Progenitor cell of endocrine pancreas (in vitro differentiated cells): Measurements from ENCODE around the gene IDI1. TPM values are rescaled to one million over a fixed set of nuclear protein-coding genes. Genes with fewer than 3 reads are reported as not detected.

ENCODE experiments used
- DNase-seq: peaks from one replicate; pipeline ENCODE4 v3.0.0; 2021; ENCODE audit warnings: low spot score; ENCODE audit not compliant: unreplicated experiment
- H3K27ac Mint-ChIP-seq: 2 replicates; pipeline ENCODE4 v1.8.0; 2021; ENCODE audit warnings: mild to moderate bottlenecking, moderate library complexity, mixed read lengths
- H3K27me3 Mint-ChIP-seq: 2 replicates; pipeline ENCODE4 v1.8.0; 2021; ENCODE audit warnings: mixed read lengths
- H3K36me3 Mint-ChIP-seq: 2 replicates; pipeline ENCODE4 v1.8.0; 2022; ENCODE audit warnings: mixed read lengths; ENCODE audit not compliant: insufficient read depth
- H3K4me1 Mint-ChIP-seq: 2 replicates; pipeline ENCODE4 v1.8.0; 2021; ENCODE audit warnings: low read depth, mixed read lengths
- H3K4me3 Mint-ChIP-seq: 2 replicates; pipeline ENCODE4 v1.8.0; 2021; ENCODE audit warnings: low read depth, mild to moderate bottlenecking, moderate library complexity, mixed read lengths
- H3K9me3 Mint-ChIP-seq: 2 replicates; pipeline ENCODE4 v1.8.0; 2021; ENCODE audit warnings: low read depth, mixed read lengths
- total RNA-seq: library from RNA; stranded (reverse); gene quantifications from 2 replicates; pipeline ENCODE4 v1.2.1, GENCODE V29; 2021
- TF ChIP-seq, protein P1 (sequence below): fragments of 200-600 bp; sonication (generic); IDR thresholded peaks from one replicate; pipeline ENCODE4 v1.5.0; 2021; ENCODE audit warnings: antibody characterized with exemption, mild to moderate bottlenecking; ENCODE audit not compliant: unreplicated experiment

Gene IDI1
- total RNA-seq, 1 donor from 2014 or later = 46.3 TPM

DNA sequence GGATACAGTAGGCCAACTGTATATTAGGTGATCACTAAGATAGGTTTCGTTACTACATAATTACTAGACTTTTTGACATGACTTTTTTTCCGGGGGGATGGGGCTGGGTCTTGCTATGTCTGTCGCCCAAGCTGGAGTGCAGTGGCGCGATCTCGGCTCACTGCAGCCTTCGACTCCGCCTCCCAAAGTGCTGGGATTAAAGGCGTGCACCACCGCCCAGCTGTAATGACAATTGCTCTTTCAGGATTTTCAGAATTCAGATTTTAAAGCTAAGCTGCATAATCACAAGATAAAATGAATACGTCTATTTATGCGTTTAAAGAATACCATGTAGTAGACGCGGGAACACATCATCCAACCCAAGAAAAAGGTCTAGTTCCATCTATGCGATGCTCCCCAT, 982 bp downstream of the IDI1 start:
- peaks cover 19% of the 10 kb centered on the region for H3K36me3 Mint-ChIP-seq
- peak overlapping the region; percentile 91 for H3K4me3 Mint-ChIP-seq
- no peak for DNase-seq
- TF ChIP-seq, protein P1, sequence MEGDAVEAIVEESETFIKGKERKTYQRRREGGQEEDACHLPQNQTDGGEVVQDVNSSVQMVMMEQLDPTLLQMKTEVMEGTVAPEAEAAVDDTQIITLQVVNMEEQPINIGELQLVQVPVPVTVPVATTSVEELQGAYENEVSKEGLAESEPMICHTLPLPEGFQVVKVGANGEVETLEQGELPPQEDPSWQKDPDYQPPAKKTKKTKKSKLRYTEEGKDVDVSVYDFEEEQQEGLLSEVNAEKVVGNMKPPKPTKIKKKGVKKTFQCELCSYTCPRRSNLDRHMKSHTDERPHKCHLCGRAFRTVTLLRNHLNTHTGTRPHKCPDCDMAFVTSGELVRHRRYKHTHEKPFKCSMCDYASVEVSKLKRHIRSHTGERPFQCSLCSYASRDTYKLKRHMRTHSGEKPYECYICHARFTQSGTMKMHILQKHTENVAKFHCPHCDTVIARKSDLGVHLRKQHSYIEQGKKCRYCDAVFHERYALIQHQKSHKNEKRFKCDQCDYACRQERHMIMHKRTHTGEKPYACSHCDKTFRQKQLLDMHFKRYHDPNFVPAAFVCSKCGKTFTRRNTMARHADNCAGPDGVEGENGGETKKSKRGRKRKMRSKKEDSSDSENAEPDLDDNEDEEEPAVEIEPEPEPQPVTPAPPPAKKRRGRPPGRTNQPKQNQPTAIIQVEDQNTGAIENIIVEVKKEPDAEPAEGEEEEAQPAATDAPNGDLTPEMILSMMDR = no peak
- peak overlapping the region; percentile 99 for H3K27ac Mint-ChIP-seq
- H3K9me3 Mint-ChIP-seq = no peaks in the 10 kb centered on the region
- H3K4me1 Mint-ChIP-seq = peaks cover 34% of the 10 kb centered on the region
- no peaks in the 10 kb centered on the region for H3K27me3 Mint-ChIP-seq

DNA sequence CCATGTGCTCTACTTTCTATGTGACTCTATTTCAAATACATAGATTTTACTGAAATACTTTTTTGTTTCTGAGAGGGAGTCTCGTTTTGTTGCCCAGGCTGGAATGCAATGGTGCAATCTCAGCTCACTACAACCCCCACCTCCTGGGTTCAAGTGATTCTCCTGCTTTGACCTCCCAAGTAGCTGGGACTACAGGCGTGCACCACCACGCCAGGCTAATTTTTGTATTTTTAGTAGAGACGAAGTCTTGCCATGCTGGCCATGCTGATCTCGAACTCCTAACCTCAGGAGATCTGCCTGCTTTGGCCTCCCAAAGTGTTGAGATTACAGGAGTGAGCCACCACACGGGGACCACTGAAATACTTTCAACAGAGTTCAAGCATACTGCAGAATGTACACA, 3.5 kb downstream of the IDI1 start:
- no peaks in the 10 kb centered on the region for H3K27me3 Mint-ChIP-seq

DNA sequence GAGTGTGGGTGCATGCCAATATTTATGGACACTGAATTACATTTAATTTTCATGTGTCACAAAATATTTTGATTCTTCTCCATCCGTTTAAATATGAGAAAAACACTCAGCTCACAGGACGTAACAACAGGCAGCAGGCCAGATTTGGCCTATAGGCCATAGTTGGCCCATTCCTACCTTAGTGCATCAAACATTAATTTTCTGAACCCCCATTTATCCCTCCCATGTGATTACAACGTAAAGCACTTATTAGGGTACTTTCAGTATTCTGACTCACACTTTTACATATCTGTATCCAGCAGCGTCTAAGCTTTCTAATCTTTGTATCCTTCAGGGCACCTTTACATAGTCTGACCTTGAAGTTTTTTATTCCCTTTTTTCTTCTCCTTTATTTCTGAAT, 4.0 kb downstream of the IDI1 start:
- Mint-ChIP-seq H3K4me1 (peaks cover 24% of the 10 kb centered on the region), H3K27me3 (no peaks in the 10 kb centered on the region)

More for the DNA sequence above, 3.5 kb downstream of the IDI1 start:
- H3K36me3 Mint-ChIP-seq = peaks cover 17% of the 10 kb centered on the region
- TF ChIP-seq, protein P1 = no peak
- peak overlapping the region; percentile 40 for H3K4me3 Mint-ChIP-seq
- H3K27ac Mint-ChIP-seq = peak overlapping the region; percentile 45
- no peaks in the 10 kb centered on the region for H3K9me3 Mint-ChIP-seq
- no peak for DNase-seq
- peaks cover 25% of the 10 kb centered on the region for H3K4me1 Mint-ChIP-seq

DNA sequence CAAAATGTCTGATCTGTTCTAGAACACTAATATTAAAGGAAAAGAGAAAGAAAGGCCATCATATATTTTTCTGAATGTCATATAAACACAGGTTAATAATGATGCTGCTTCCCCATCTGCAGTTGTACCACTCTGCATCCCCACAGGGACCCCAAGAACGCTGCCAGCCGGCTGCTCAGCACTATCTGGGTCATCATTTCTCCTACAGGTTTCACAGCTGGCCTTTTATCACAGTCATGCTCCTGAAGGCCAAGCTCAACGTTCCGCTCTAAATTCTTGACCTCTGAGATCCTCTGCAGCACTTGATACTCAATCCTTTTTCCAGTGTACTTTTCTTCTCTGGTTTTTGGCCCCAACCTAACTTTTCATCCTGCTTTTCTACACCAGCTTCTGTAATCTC, 4.8 kb downstream of the IDI1 start:
- Mint-ChIP-seq H3K27ac (no peak overlapping the region), H3K4me1 (peaks cover 24% of the 10 kb centered on the region), H3K4me3 (no peak overlapping the region), H3K9me3 (no peaks in the 10 kb centered on the region), H3K27me3 (no peaks in the 10 kb centered on the region), H3K36me3 (peaks cover 20% of the 10 kb centered on the region)
- TF ChIP-seq, protein P1 = no peak
- no peak for DNase-seq

More for the DNA sequence above, 4.0 kb downstream of the IDI1 start:
- no peak for DNase-seq
- Mint-ChIP-seq H3K36me3 (peaks cover 20% of the 10 kb centered on the region), H3K4me3 (peak overlapping the region; percentile 40), H3K9me3 (no peaks in the 10 kb centered on the region), H3K27ac (peak overlapping the region; percentile 89)
- TF ChIP-seq, protein P1 = no peak

DNA sequence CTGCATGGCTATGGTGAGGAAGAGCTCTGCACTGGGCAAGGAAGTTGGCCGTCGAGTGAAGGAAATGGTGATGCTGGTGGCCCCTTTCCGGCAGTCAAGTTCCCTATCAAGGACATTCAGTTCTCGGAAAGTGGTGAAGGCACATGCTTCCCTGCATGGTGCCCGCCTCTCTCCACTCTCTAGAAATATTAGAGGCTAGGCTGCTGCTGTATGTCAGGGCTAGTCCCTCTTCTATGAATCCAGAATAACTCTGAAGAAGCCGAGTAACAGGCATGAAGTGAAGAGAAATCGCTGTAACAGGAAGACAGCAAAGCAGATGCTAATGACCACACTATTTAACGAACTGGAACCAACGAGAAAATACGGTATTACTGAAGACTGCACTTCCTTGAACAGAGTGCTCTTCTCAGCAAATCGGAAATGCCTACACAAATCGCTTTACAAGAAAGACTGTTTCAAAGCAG, 5.4 kb downstream of the IDI1 start:
- Mint-ChIP-seq H3K9me3 (no peaks in the 10 kb centered on the region), H3K36me3 (peaks cover 20% of the 10 kb centered on the region), H3K4me3 (no peak overlapping the region), H3K27ac (peak overlapping the region; percentile 27), H3K27me3 (no peaks in the 10 kb centered on the region), H3K4me1 (peaks cover 24% of the 10 kb centered on the region)
- TF ChIP-seq, protein P1 = no peak
- no peak for DNase-seq
